HCT116 (cell line): ENCODE measurements around the gene NLRC5. TPM values are rescaled to one million over a fixed set of nuclear protein-coding genes. Genes with fewer than 3 reads are reported as not detected.

ENCODE experiments used
- ATAC-seq: fragments of 200-7000 bp; cut with Tn5 transposase; 2 replicates; pipeline ENCODE4 v1.9.1; 2020; ENCODE audit warnings: mild to moderate bottlenecking, moderate library complexity
- BruUV-seq: library from RNA; stranded (reverse); fragments of 400-500 nt; replicated peaks from 2 replicates; lab custom pipeline; 2021; lab: Mats Ljungman, UMichigan
- CTCF ChIA-PET: fragments of 300-600 bp; sonication (Branson Sonifier 250); formaldehyde crosslinking; loops from one replicate; lab custom pipeline; 2021; ENCODE audit warnings: antibody characterized with exemption; lab: Charles Lee
- POLR2A ChIA-PET: fragments of 300-600, 350-600 bp; sonication (Branson Sonifier 250); formaldehyde crosslinking; loops from one replicate; lab custom pipeline; 2021; ENCODE audit warnings: antibody characterized with exemption; lab: Charles Lee
- RAD21 ChIA-PET, 2 experiments: fragments of 300-600 bp; sonication (Branson Sonifier 250); formaldehyde crosslinking; loops; one replicate each; lab custom pipeline; 2023; ENCODE audit warnings: low total read pairs in 2 of 2; ENCODE audit not compliant: uncharacterized antibody in 2 of 2, unreplicated experiment in 2 of 2, low non-redundant PET in 1 of 2; lab: Charles Lee
- DNase-seq: peaks from one replicate; pipeline ENCODE4 v3.0.0-alpha.2; 2010; ENCODE audit warnings: low read depth, low spot score
- H2AFZ ChIP-seq: fragments of 200-600 bp; shearing (Covaris generic), sonication (generic); 2 replicates; pipeline ENCODE4 v1.6.1; 2017; ENCODE audit warnings: low read depth, mixed run types, mixed read lengths, antibody characterized with exemption, low read length; ENCODE audit not compliant: poor library complexity, severe bottlenecking
- H3K27ac ChIP-seq: 2 replicates; pipeline ENCODE4 v1.5.1; 2012; ENCODE audit warnings: low read depth, low read length
- H3K27me3 ChIP-seq: fragments of 200-600 bp; sonication (generic); 2 replicates; pipeline ENCODE4 v1.6.1; 2016; ENCODE audit warnings: mixed run types, low read length, mixed read lengths; ENCODE audit not compliant: insufficient read depth
- H3K36me3 ChIP-seq, 2 experiments: fragments of 200-500 bp in 1 of 2; fragments of 200-600 bp in 1 of 2; sonication (Bioruptor generic) in 1 of 2; sonication (generic) in 1 of 2; 2 replicates each; pipeline versions ENCODE4 v1.5.1 to v1.6.1; 2014 to 2016; ENCODE audit warnings: low read length in 2 of 2, inconsistent platforms in 1 of 2, mixed read lengths in 1 of 2, mixed run types in 1 of 2; ENCODE audit not compliant: insufficient read depth in 2 of 2, control insufficient read depth in 1 of 2
- H3K4me1 ChIP-seq, 2 experiments: fragments of 200-600 bp in 1 of 2; sonication (generic) in 1 of 2; 2 replicates each; pipeline versions ENCODE4 v1.5.1 to v1.6.1; 2012 to 2017; ENCODE audit warnings: low read length in 2 of 2, inconsistent platforms in 1 of 2, mild to moderate bottlenecking in 1 of 2, mixed read lengths in 1 of 2, mixed run types in 1 of 2, moderate library complexity in 1 of 2; ENCODE audit not compliant: insufficient read depth in 2 of 2, control insufficient read depth in 1 of 2
- H3K4me2 ChIP-seq: fragments of 200-600 bp; sonication (generic); 2 replicates; pipeline ENCODE4 v1.6.1; 2017; ENCODE audit warnings: mixed run types, low read length, mixed read lengths
- H3K4me3 ChIP-seq, 2 experiments: fragments of 200-600 bp in 1 of 2; sonication (generic) in 1 of 2; replicated peaks in 1 of 2; 2 replicates each; pipeline ENCODE4 v1.5.1; 2011 to 2016; ENCODE audit warnings: low read length in 2 of 2, control low read depth in 1 of 2, low read depth in 1 of 2, mild to moderate bottlenecking in 1 of 2, mixed read lengths in 1 of 2, mixed run types in 1 of 2
- H3K79me2 ChIP-seq: fragments of 200-600 bp; sonication (generic); 2 replicates; pipeline ENCODE4 v1.6.1; 2017; ENCODE audit warnings: mild to moderate bottlenecking, mixed run types, low read length, moderate library complexity, mixed read lengths; ENCODE audit not compliant: insufficient read depth
- H3K9ac ChIP-seq: fragments of 200-600 bp; sonication (generic); 2 replicates; pipeline ENCODE4 v1.6.1; 2016; ENCODE audit warnings: low read length, mixed read lengths
- H3K9me2 ChIP-seq: fragments of 200-600 bp; sonication (generic), shearing (Covaris generic); 2 replicates; pipeline ENCODE4 v1.6.1; 2017; ENCODE audit warnings: mixed run types, mild to moderate bottlenecking, moderate library complexity; ENCODE audit not compliant: insufficient read depth
- H3K9me3 ChIP-seq, 2 experiments: fragments of 200-500 bp in 1 of 2; fragments of 200-600 bp in 1 of 2; sonication (Bioruptor generic) in 1 of 2; sonication (generic) in 1 of 2; 2 replicates each; pipeline ENCODE4 v1.6.1; 2014 to 2017; ENCODE audit warnings: low read length in 2 of 2, mixed read lengths in 2 of 2, inconsistent platforms in 1 of 2, low read depth in 1 of 2, mild to moderate bottlenecking in 1 of 2, mixed run types in 1 of 2, moderate library complexity in 1 of 2; ENCODE audit not compliant: control insufficient read depth in 1 of 2, insufficient read depth in 1 of 2
- H4K20me1 ChIP-seq: fragments of 200-600 bp; sonication (generic), shearing (Covaris generic); 2 replicates; pipeline ENCODE4 v1.6.1; 2017; ENCODE audit warnings: mixed run types, mild to moderate bottlenecking, moderate library complexity; ENCODE audit not compliant: insufficient read depth
- ATF3 ChIP-seq: IDR thresholded peaks from 2 replicates; pipeline ENCODE4 v1.6.1; 2012
- CBX3 ChIP-seq: IDR thresholded peaks from 2 replicates; pipeline ENCODE4 v1.6.1; 2012; ENCODE audit warnings: low read depth
- CEBPB ChIP-seq: IDR thresholded peaks from 2 replicates; pipeline ENCODE4 v1.6.1; 2012; ENCODE audit warnings: low read depth
- CTCF ChIP-seq, 3 experiments: fragments of 200-600 bp in 1 of 3; sonication (generic) in 1 of 3; IDR thresholded peaks in 2 of 3; conservative IDR thresholded peaks in 1 of 3; 2 replicates each; pipeline ENCODE4 v1.5.1; 2012 to 2017; ENCODE audit warnings: low read depth in 2 of 3, low read length in 2 of 3, antibody characterized with exemption in 1 of 3, borderline replicate concordance in 1 of 3, control low read depth in 1 of 3, mild to moderate bottlenecking in 1 of 3, mixed read lengths in 1 of 3, mixed run types in 1 of 3, moderate library complexity in 1 of 3; ENCODE audit not compliant: insufficient read depth in 1 of 3
- EZH2phosphoT487 ChIP-seq: fragments of 200-600 bp; IDR thresholded peaks from 2 replicates; pipeline ENCODE4 v1.6.1; 2018; ENCODE audit warnings: antibody characterized with exemption, borderline replicate concordance
- FOSL1 ChIP-seq: IDR thresholded peaks from 2 replicates; pipeline ENCODE4 v1.6.1; 2012; ENCODE audit warnings: low read depth
- JUND ChIP-seq: IDR thresholded peaks from 2 replicates; pipeline ENCODE4 v1.6.1; 2012
- REST ChIP-seq: IDR thresholded peaks from 2 replicates; pipeline ENCODE4 v1.6.1; 2012; ENCODE audit warnings: low read depth
- SIN3A ChIP-seq: IDR thresholded peaks from 2 replicates; pipeline ENCODE4 v1.6.1; 2012; ENCODE audit warnings: low read depth
- TCF7L2 ChIP-seq: IDR thresholded peaks from 2 replicates; pipeline ENCODE4 v1.7.0; 2011; ENCODE audit warnings: borderline replicate concordance, inconsistent platforms; ENCODE audit not compliant: insufficient read depth, insufficient read length; ENCODE audit errors: extremely low read depth
- ZFX ChIP-seq: fragments of 450-650 bp; IDR thresholded peaks from 2 replicates; pipeline ENCODE4 v1.6.1; 2017
- ZNF274 ChIP-seq: fragments of 200-500 bp; sonication (Bioruptor generic); IDR thresholded peaks from 2 replicates; pipeline ENCODE4 v1.6.1; 2014; ENCODE audit warnings: mild to moderate bottlenecking, low read depth, low read length, inconsistent platforms
- intact Hi-C: fragments of 100-400 bp; cut with micrococcal nuclease; formaldehyde crosslinking; loops from 2 replicates; pipeline ENCODE4 v1.10.0; 2022
- total RNA-seq: library from RNA; stranded (reverse); gene quantifications from one replicate; pipeline ENCODE4 v1.2.1, GENCODE V29; 2021; ENCODE audit not compliant: unreplicated experiment

NLRC5 gene
- total RNA-seq, 1 experiment from 2014 or later, result 10.4 TPM

- Histone ChIP-seq H3K4me3 (no peak overlapping the region), H2AFZ (peak overlapping the region; percentile 51), H3K9me3 (no peaks in the 10 kb centered on the region), H3K27me3 (no peaks in the 10 kb centered on the region), H3K9me2 (no peaks in the 10 kb centered on the region), H3K27ac (no peak overlapping the region), H3K36me3 (no peaks in the 10 kb centered on the region), H3K9ac (no peak overlapping the region), H4K20me1 (no peaks in the 10 kb centered on the region), H3K4me1 (peaks cover 7 to 15% of the 10 kb centered on the region in 2 experiments; a peak in 3 of 4 replicates), H3K79me2 (no peaks in the 10 kb centered on the region), H3K4me2 (peak overlapping the region; percentile 63)
- ChIA-PET POLR2A (no interaction called here), CTCF (interaction anchor here (0.6 to 3.0 kb wide), 12 partner anchors 7 to 457 kb away, joined by 3 to 26 read pairs (median 5); partner anchors contain the start of genes CPNE2 and NLRC5), RAD21 (interaction anchor here (1.7 to 2.1 kb wide), 1 partner anchor 80 kb away, joined by 8 to 11 read pairs; no protein-coding TSS in a partner anchor)
- TF ChIP-seq ZNF274 (no peak), ZFX (0 out of 2 replicates have a peak, but pooled peaks have one; percentile 22)
- no TSS peak for BruUV-seq
- DNase-seq (no peak), ATAC-seq (no peak)
- intact Hi-C loops, result no loop called here
These were observed 23.9 kb upstream of the NLRC5 start for GRCh38 chr16:56965149-56966092.

DNA sequence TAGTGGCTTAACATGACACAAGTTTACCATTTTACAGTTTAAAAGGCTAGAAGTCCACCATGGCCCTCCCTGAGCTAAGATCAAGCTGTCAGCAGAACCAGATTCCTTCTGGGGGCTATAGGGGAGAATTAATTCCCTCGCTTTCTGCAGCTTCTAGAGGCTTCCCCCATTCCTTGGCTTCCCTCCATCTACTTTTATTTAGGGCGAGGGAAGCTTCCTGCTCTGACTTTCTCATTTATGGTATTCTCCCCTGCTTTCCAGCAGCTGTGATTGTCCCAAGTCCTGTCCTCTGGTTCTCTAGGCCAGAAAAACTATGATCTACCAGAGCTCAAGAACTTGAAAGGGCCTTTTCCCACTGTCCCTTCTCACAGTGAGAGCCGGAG is 23.3 kb upstream of the NLRC5 start:
- H3K36me3 ChIP-seq, result no peaks in the 10 kb centered on the region
- no peak overlapping the region for H2AFZ ChIP-seq
- DNase-seq (no peak), ATAC-seq (no peak)
- H3K27ac ChIP-seq, result no peak overlapping the region
- no peaks in the 10 kb centered on the region for H3K27me3 ChIP-seq
- no peak overlapping the region for H3K4me2 ChIP-seq
- ChIA-PET RAD21 (no interaction called here), POLR2A (no interaction called here), CTCF (interaction anchor here (1.1 to 1.3 kb wide), 3 partner anchors 79 to 126 kb away, joined by 3 to 6 read pairs (median 3); partner anchors contain the start of gene CPNE2)
- intact Hi-C loops, result no loop called here
- H3K4me3 ChIP-seq, result no peak overlapping the region
- H4K20me1 ChIP-seq, result no peaks in the 10 kb centered on the region
- H3K4me1 ChIP-seq, result peaks cover 7 to 15% of the 10 kb centered on the region in 2 experiments; a peak in 3 of 4 replicates
- no peaks in the 10 kb centered on the region for H3K9me2 ChIP-seq
- H3K9ac ChIP-seq, result no peak overlapping the region
- H3K79me2 ChIP-seq, result no peaks in the 10 kb centered on the region
- no TSS peak for BruUV-seq
- no peaks in the 10 kb centered on the region for H3K9me3 ChIP-seq
- TF ChIP-seq ZFX (no peak), CTCF (IDR thresholded peaks at IDR 0.05 in 2 of 3, conservative IDR thresholded peaks at IDR 0.05 in 1 of 3; ENCODE audit: borderline replicate concordance in 1 of 3, insufficient read depth in 1 of 3, low read depth in 2 of 3, low read length in 2 of 3) (no peak), EZH2phosphoT487 (no peak), ZNF274 (no peak), SIN3A (no peak), FOSL1 (no peak), CBX3 (no peak), JUND (no peak), TCF7L2 (no peak), ATF3 (no peak), CEBPB (no peak), REST (no peak)
